ENCODE results near the gene KCTD1.

DNA sequence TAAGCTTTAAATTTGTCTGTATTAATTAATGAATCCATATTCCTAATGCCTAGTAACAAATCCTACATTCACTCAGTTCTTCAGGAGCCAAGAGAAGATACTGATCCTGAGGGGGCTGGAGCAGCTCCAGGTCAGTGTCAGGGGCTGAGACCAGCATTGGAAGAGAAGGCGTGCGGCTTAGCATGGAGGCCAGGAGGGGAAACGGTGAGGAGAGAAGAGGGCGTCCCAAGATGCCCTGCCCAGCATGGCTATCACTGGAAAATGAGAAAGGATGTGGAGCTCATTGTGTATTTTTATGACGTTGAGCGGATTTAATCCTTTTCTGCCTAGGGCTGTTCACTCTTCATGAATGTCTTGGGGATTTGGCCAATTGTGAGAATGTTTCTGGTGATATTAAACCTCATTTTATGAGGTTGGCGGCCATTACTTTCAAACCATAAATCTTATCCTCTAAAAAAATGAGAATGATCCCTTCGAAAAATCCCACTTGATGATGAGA lies 131.7 kb downstream of the KCTD1 start:
- TF ChIP-seq, protein P1, sequence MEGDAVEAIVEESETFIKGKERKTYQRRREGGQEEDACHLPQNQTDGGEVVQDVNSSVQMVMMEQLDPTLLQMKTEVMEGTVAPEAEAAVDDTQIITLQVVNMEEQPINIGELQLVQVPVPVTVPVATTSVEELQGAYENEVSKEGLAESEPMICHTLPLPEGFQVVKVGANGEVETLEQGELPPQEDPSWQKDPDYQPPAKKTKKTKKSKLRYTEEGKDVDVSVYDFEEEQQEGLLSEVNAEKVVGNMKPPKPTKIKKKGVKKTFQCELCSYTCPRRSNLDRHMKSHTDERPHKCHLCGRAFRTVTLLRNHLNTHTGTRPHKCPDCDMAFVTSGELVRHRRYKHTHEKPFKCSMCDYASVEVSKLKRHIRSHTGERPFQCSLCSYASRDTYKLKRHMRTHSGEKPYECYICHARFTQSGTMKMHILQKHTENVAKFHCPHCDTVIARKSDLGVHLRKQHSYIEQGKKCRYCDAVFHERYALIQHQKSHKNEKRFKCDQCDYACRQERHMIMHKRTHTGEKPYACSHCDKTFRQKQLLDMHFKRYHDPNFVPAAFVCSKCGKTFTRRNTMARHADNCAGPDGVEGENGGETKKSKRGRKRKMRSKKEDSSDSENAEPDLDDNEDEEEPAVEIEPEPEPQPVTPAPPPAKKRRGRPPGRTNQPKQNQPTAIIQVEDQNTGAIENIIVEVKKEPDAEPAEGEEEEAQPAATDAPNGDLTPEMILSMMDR (IDR thresholded peaks at IDR 0.05; ENCODE audit: poor library complexity) = no peak
- TF ChIP-seq EZH2 (IDR thresholded peaks at IDR 0.05; ENCODE audit: borderline replicate concordance) = no peak
- no peak for TF ChIP-seq EZH2phosphoT487 (IDR thresholded peaks at IDR 0.05; ENCODE audit: low read depth, severe bottlenecking, unreplicated experiment)
